Measurements from ENCODE around the gene MANF. TPM values are rescaled to one million over a fixed set of nuclear protein-coding genes. Genes with fewer than 3 reads are reported as not detected.

Gene MANF
- total and polyA plus RNA-seq, 3 experiments from 2014 or later = 64.5 to 204 (median 197) TPM

DNA sequence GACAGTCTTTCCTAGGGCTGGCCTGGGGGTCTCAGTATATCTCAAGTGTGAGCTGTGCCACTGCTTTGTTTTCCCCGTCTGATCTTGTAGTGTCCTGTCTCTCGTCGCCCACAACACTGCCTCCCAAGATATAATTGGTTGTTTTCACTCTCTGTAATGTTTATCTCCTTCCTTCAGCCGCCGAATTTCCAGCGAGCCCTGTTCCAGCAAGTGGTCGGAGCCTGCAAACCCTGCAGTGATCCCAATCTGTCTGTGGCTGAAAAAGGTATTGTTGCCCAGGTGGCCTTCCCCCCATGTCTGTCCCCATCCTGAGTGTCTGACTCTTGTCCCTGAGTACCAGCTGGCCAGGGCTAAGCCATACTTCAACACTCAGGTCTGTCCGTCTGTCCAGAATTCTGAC lies 9.5 kb upstream of the MANF start:
- H3K27ac ChIP-seq (ENCODE audit: low read depth, low read length) = no peak overlapping the region
- POLR2A ChIA-PET = interaction anchor here (0.6 kb wide), 1 partner anchor 740 kb away, joined by 4 read pairs; no protein-coding TSS in a partner anchor
- CTCF ChIA-PET = no interaction called here

DNA sequence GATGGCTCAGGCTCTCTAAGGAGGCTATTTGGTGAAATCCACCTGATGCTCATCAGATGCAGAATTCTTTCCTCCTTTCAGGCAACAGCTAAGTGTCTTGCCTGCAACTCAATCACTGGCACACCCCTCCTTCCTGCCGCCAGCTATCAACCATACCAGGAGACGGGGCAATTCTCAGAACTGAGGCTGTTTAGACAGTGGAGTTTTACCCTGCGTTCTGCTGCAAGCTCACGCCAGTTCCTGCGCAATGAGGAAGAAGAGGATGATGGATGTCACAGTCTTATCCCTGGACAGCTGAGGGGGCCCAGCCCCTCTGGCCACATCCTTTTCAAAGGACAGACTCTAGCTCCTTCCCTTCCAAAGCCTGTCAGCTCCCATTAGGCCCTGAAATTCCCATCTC lies 7.0 kb upstream of the MANF start:
- H3K27me3 ChIP-seq (ENCODE audit: insufficient read depth, low read length, poor library complexity, severe bottlenecking) = no peaks in the 10 kb centered on the region
- Mint-ChIP-seq H3K36me3 (no peaks in the 10 kb centered on the region), H3K4me3 (no peak overlapping the region), H3K27ac (peak overlapping the region in 1 of 8 donors; percentile 60), H3K4me1 (peaks cover 0 to 3% (median under 1%) of the 10 kb centered on the region in 3 donors), H3K27me3 (peaks cover 2 to 10% of the 10 kb centered on the region in 2 donors), H3K9me3 (no peaks in the 10 kb centered on the region)
- ChIA-PET CTCF (interaction anchor here (1.1 to 4.2 kb wide), 3 partner anchors 11 to 304 kb away, joined by 3 to 21 read pairs (median 3); no protein-coding TSS in a partner anchor), POLR2A (interaction anchor here (1.5 kb wide), 1 partner anchor 11 kb away, joined by 5 read pairs; no protein-coding TSS in a partner anchor)
- H3K9me3 ChIP-seq (ENCODE audit: low read length) = no peaks in the 10 kb centered on the region
- H3K36me3 ChIP-seq (ENCODE audit: insufficient read depth, low read length) = no peaks in the 10 kb centered on the region
- H3K27ac ChIP-seq (ENCODE audit: low read depth, low read length) = no peak overlapping the region
- H3K4me1 ChIP-seq (ENCODE audit: insufficient read depth, low read length) = peaks cover 6% of the 10 kb centered on the region
- DNase-seq = no peak
- H3K4me3 ChIP-seq (ENCODE audit: low read length) = no peak overlapping the region

More for the DNA sequence above, 9.5 kb upstream of the MANF start:
- H3K27me3 ChIP-seq (ENCODE audit: insufficient read depth, low read length, poor library complexity, severe bottlenecking) = no peaks in the 10 kb centered on the region
- Mint-ChIP-seq H3K9me3 (no peaks in the 10 kb centered on the region), H3K4me1 (peaks cover 0 to 7% (median 2%) of the 10 kb centered on the region in 3 donors), H3K4me3 (no peak overlapping the region), H3K36me3 (no peaks in the 10 kb centered on the region), H3K27me3 (peaks cover 6 to 10% of the 10 kb centered on the region in 2 donors), H3K27ac (peak overlapping the region in 1 of 8 donors; percentile 28)
- peaks cover 9% of the 10 kb centered on the region for H3K4me1 ChIP-seq (ENCODE audit: insufficient read depth, low read length)
- H3K4me3 ChIP-seq (ENCODE audit: low read length) = no peak overlapping the region
- no peaks in the 10 kb centered on the region for H3K9me3 ChIP-seq (ENCODE audit: low read length)
- no peaks in the 10 kb centered on the region for H3K36me3 ChIP-seq (ENCODE audit: insufficient read depth, low read length)
- DNase-seq = no peak

DNA sequence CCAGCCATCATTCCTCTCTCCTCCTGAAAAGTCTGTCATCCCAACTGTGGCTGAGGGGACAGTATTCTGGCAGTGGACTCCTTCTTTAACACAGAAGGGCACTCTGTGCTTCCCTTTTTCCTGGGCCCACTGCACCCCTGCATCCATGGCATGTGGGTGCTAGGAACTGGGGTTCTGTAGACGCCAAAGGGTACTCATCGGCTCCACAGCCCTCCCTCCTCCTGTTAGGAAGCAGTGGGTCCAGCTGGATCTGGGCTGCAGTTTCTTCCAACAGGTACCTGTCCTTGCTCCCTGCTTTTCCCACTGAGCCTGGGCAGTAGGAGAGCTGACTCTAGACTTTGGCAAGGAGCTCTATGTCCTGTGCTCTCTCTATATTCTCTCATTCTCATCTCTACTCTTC lies 6.4 kb upstream of the MANF start:
- Histone ChIP-seq H3K27ac (ENCODE audit: low read depth, low read length) (no peak overlapping the region), H3K9me3 (ENCODE audit: low read length) (no peaks in the 10 kb centered on the region), H3K36me3 (ENCODE audit: insufficient read depth, low read length) (no peaks in the 10 kb centered on the region), H3K27me3 (ENCODE audit: insufficient read depth, low read length, poor library complexity, severe bottlenecking) (no peaks in the 10 kb centered on the region), H3K4me3 (ENCODE audit: low read length) (no peak overlapping the region), H3K4me1 (ENCODE audit: insufficient read depth, low read length) (peaks cover 9% of the 10 kb centered on the region)
- ChIA-PET POLR2A (interaction anchor here (1.5 kb wide), 1 partner anchor 11 kb away, joined by 5 read pairs; no protein-coding TSS in a partner anchor), CTCF (interaction anchor here (1.1 to 4.2 kb wide), 3 partner anchors 10 to 303 kb away, joined by 3 to 21 read pairs (median 3); no protein-coding TSS in a partner anchor)
- Mint-ChIP-seq H3K4me3 (no peak overlapping the region), H3K4me1 (peaks cover 2 to 10% (median 7%) of the 10 kb centered on the region in 3 donors), H3K27ac (peak overlapping the region in 1 of 8 donors; percentile 77), H3K9me3 (no peaks in the 10 kb centered on the region), H3K27me3 (peaks cover 2 to 7% of the 10 kb centered on the region in 2 donors), H3K36me3 (no peaks in the 10 kb centered on the region)
- DNase-seq = no peak

DNA sequence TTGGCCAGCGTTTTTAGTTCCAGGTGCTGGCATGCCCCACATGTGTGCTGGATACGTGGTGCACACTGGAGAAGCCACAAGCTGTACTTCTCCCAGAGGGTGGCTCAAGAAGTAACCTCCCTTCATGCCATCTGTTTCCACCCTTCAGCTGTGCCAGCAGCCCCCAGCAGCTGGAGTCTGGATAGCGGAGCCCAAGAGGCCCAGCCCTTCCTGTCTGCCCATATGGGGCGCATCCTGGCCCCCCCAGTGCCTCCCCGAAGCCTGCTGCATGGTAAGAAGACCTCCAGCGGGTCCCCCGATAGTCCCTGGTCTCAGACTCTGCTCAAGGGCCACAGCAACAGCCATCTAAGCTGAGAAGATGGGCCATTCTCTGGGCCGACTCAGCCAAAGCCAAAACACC lies 5.8 kb upstream of the MANF start:
- Mint-ChIP-seq H3K4me3 (no peak overlapping the region), H3K27ac (peak overlapping the region in 1 of 8 donors; percentile 68), H3K27me3 (peaks cover 2% of the 10 kb centered on the region in 2 donors), H3K36me3 (no peaks in the 10 kb centered on the region), H3K9me3 (no peaks in the 10 kb centered on the region), H3K4me1 (peaks cover 7 to 15% (median 13%) of the 10 kb centered on the region in 3 donors)
- CTCF ChIA-PET = interaction anchor here (1.3 to 4.2 kb wide), 2 partner anchors 10 to 303 kb away, joined by 3 to 21 read pairs; no protein-coding TSS in a partner anchor
- no peaks in the 10 kb centered on the region for H3K36me3 ChIP-seq (ENCODE audit: insufficient read depth, low read length)
- H3K27ac ChIP-seq (ENCODE audit: low read depth, low read length) = no peak overlapping the region
- POLR2A ChIA-PET = interaction anchor here (1.5 kb wide), 1 partner anchor 10 kb away, joined by 5 read pairs; no protein-coding TSS in a partner anchor
- peaks cover 15% of the 10 kb centered on the region for H3K4me1 ChIP-seq (ENCODE audit: insufficient read depth, low read length)
- no peaks in the 10 kb centered on the region for H3K27me3 ChIP-seq (ENCODE audit: insufficient read depth, low read length, poor library complexity, severe bottlenecking)
- no peaks in the 10 kb centered on the region for H3K9me3 ChIP-seq (ENCODE audit: low read length)
- no peak overlapping the region for H3K4me3 ChIP-seq (ENCODE audit: low read length)
- DNase-seq = no peak

DNA sequence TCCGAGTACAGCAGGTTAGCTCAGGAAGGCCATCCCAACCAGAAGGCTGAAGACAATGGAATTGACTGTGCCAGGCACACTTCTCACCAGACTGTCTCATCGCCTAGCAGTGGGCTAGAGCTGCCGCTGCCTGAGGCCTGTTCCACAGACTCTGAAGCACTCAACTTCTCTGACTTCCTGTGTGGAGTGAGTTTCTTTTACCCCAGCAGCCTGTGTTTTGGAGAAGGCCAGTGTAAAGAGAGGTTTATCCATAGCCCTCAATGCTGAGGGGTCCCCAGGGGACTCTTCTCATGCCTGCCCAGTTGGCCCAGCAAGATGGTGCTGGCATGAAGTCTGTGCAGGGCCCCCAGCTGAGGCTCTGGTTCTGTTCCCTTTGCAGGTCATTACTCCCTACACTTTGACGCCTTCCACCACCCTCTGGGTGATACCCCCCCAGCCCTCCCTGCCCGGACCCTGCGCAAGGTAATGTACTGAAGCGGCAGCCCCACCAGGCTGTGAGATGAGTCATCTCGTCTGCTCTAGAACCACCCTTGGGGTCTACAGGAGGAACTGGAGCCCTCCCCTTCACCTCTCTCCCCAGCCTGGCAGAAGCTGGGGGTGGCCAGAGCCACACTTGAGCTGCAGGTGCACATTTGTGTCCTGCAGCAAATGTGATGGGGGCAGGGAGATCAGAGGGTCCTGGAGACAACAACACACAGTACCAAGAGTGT lies 5.2 kb upstream of the MANF start:
- no peaks in the 10 kb centered on the region for H3K36me3 ChIP-seq (ENCODE audit: insufficient read depth, low read length)
- H3K27me3 Mint-ChIP-seq = peaks cover 0 to 2% of the 10 kb centered on the region in 2 donors
- peaks cover 12 to 20% (median 19%) of the 10 kb centered on the region in 3 donors for H3K4me1 Mint-ChIP-seq
- no peaks in the 10 kb centered on the region for H3K9me3 ChIP-seq (ENCODE audit: low read length)
- no peak for DNase-seq
- H3K36me3 Mint-ChIP-seq = peaks cover 0 to 6% (median 0%) of the 10 kb centered on the region in 3 donors
- no peak overlapping the region for H3K4me3 Mint-ChIP-seq
- peaks cover 16% of the 10 kb centered on the region for H3K4me1 ChIP-seq (ENCODE audit: insufficient read depth, low read length)
- H3K4me3 ChIP-seq (ENCODE audit: low read length) = no peak overlapping the region
- no peaks in the 10 kb centered on the region for H3K9me3 Mint-ChIP-seq
- POLR2A ChIA-PET = no interaction called here
- H3K27ac Mint-ChIP-seq = peak overlapping the region in 1 of 8 donors; percentile 68
- no peak overlapping the region for H3K27ac ChIP-seq (ENCODE audit: low read depth, low read length)
- no peaks in the 10 kb centered on the region for H3K27me3 ChIP-seq (ENCODE audit: insufficient read depth, low read length, poor library complexity, severe bottlenecking)
- CTCF ChIA-PET = interaction anchor here (1.3 to 4.2 kb wide), 2 partner anchors 9 to 302 kb away, joined by 3 to 21 read pairs; no protein-coding TSS in a partner anchor

DNA sequence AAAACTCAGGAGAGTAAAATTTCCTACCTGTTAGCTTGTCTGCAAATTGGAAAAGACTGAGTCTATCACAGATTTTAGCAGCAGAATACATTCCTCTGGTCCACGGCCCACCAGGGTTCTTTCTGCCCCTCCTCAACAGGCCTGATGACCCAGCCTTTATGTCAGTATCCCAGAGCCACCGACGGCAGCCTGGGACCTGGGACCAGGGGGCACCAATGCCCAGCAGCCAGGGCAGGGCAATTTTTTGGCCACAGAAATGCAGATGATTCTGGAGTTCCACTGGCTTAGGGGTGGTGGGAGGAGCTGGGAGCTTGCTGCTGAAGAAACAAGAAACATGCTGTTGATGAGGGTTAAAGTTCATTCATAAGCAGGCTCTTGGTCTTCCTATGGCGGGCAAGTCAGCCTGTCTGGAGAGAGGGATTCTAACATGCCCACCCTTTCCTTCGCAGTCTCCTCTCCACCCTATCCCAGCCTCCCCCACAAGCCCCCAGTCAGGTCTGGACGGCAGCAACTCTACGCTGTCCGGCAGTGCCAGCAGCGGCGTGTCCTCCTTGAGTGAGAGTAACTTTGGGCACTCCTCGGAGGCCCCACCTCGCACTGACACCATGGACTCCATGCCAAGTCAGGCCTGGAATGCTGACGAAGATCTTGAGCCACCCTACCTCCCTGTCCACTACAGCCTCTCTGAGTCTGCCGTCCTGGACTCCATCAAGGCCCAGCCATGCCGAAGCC lies 4.3 kb upstream of the MANF start:
- CTCF ChIA-PET = interaction anchor here (1.3 to 4.2 kb wide), 2 partner anchors 8 to 302 kb away, joined by 3 to 21 read pairs; no protein-coding TSS in a partner anchor
- H3K27ac Mint-ChIP-seq = no peak overlapping the region
- peaks cover 0 to 4% of the 10 kb centered on the region in 2 donors for H3K27me3 Mint-ChIP-seq

DNA sequence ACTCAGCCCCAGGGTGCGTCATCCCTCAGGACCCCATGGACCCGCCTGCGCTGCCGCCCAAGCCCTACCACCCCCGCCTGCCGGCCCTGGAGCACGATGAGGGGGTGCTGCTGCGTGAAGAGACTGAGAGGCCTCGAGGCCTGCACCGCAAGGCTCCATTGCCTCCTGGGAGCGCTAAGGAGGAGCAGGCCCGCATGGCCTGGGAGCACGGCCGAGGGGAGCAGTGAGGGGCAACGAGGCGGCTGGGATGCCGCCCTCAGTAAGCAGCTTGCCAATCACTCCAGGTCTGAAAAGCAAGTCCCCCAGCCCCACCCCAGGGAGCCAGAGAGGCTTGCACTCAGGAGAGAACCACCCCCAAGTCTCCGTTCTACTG lies 3.8 kb upstream of the MANF start:
- Histone ChIP-seq H3K27me3 (ENCODE audit: insufficient read depth, low read length, poor library complexity, severe bottlenecking) (no peaks in the 10 kb centered on the region), H3K36me3 (ENCODE audit: insufficient read depth, low read length) (no peaks in the 10 kb centered on the region), H3K9me3 (ENCODE audit: low read length) (no peaks in the 10 kb centered on the region), H3K27ac (ENCODE audit: low read depth, low read length) (no peak overlapping the region), H3K4me1 (ENCODE audit: insufficient read depth, low read length) (peaks cover 24% of the 10 kb centered on the region), H3K4me3 (ENCODE audit: low read length) (no peak overlapping the region)
- ChIA-PET CTCF (interaction anchor here (0.6 kb wide), 1 partner anchor 492 kb away, joined by 3 read pairs; no protein-coding TSS in a partner anchor), POLR2A (no interaction called here)
- Mint-ChIP-seq H3K4me1 (peaks cover 21 to 32% (median 27%) of the 10 kb centered on the region in 3 donors), H3K27ac (no peak overlapping the region), H3K27me3 (peaks cover 0 to 4% of the 10 kb centered on the region in 2 donors), H3K9me3 (no peaks in the 10 kb centered on the region), H3K4me3 (no peak overlapping the region), H3K36me3 (peaks cover 0 to 15% (median 0%) of the 10 kb centered on the region in 3 donors)
- no peak for DNase-seq

More for the DNA sequence above, 4.3 kb upstream of the MANF start:
- Histone ChIP-seq H3K4me3 (ENCODE audit: low read length) (no peak overlapping the region), H3K9me3 (ENCODE audit: low read length) (no peaks in the 10 kb centered on the region), H3K27me3 (ENCODE audit: insufficient read depth, low read length, poor library complexity, severe bottlenecking) (no peaks in the 10 kb centered on the region), H3K27ac (ENCODE audit: low read depth, low read length) (no peak overlapping the region), H3K36me3 (ENCODE audit: insufficient read depth, low read length) (no peaks in the 10 kb centered on the region), H3K4me1 (ENCODE audit: insufficient read depth, low read length) (peaks cover 19% of the 10 kb centered on the region)
- no peak overlapping the region for H3K4me3 Mint-ChIP-seq
- H3K4me1 Mint-ChIP-seq = peaks cover 16 to 27% (median 22%) of the 10 kb centered on the region in 3 donors
- POLR2A ChIA-PET = no interaction called here
- peaks cover 0 to 12% (median 0%) of the 10 kb centered on the region in 3 donors for H3K36me3 Mint-ChIP-seq
- no peaks in the 10 kb centered on the region for H3K9me3 Mint-ChIP-seq
- no peak for DNase-seq

All from CD8-positive, alpha-beta memory T cell (primary cell).